SH-SY5Y (cell line): Measurements from ENCODE around the gene DUSP9.

Experiments used
- GATA2 ChIP-seq: IDR thresholded peaks from 2 replicates; pipeline ENCODE4 v1.6.1; 2011; ENCODE audit warnings: mild to moderate bottlenecking, low read depth, low read length
- GATA3 ChIP-seq: IDR thresholded peaks from 2 replicates; pipeline ENCODE4 v1.6.1; 2011; ENCODE audit warnings: low read depth, mild to moderate bottlenecking, low read length, moderate library complexity

- TF ChIP-seq GATA3, result no peak
- no peak for TF ChIP-seq GATA2
These were observed 18.8 kb downstream of the DUSP9 start for GRCh38 chrX:153665726-153666306.
